ENCODE data around the gene RHOC.
"Not testable (repeated sequence)": the region's sequence is repeated elsewhere in the genome, so short reads cannot be mapped to it uniquely, and the experiment has no call there.

RHOC gene

GRCh38 chr1:112722601-112723510 is 15.9 kb upstream of the RHOC start:
- no peak overlapping the region for H3K4me3 ChIP-seq (replicated peaks; ENCODE audit: low read depth, low read length)
- peak; percentile 75 for DNase-seq (ENCODE audit: low read depth)
- TF ChIP-seq CTCF (IDR thresholded peaks at IDR 0.05; ENCODE audit: low read length, missing control alignments) = no peak

GRCh38 chr1:112721966-112722524 is 15.1 kb upstream of the RHOC start:
- H3K4me3 ChIP-seq (replicated peaks; ENCODE audit: low read depth, low read length) = no peak overlapping the region
- no peak for DNase-seq (ENCODE audit: low read depth)
- TF ChIP-seq CTCF (IDR thresholded peaks at IDR 0.05; ENCODE audit: low read length, missing control alignments) = no peak

- not testable (repeated sequence) for H3K4me3 ChIP-seq (replicated peaks; ENCODE audit: low read depth, low read length); DNase-seq (ENCODE audit: low read depth)
These were observed 14.4 kb upstream of the RHOC start for GRCh38 chr1:112721294-112721693.

- DNase-seq (ENCODE audit: low read depth) = no peak
- no peak for TF ChIP-seq CTCF (IDR thresholded peaks at IDR 0.05; ENCODE audit: low read length, missing control alignments)
- no peak overlapping the region for H3K4me3 ChIP-seq (replicated peaks; ENCODE audit: low read depth, low read length)
These were observed 13.9 kb upstream of the RHOC start for GRCh38 chr1:112720800-112721199.

- H3K4me3 ChIP-seq (replicated peaks; ENCODE audit: low read depth, low read length) = no peak overlapping the region
- no peak for TF ChIP-seq CTCF (IDR thresholded peaks at IDR 0.05; ENCODE audit: low read length, missing control alignments)
- DNase-seq (ENCODE audit: low read depth) = no peak
These were observed 12.8 kb upstream of the RHOC start for GRCh38 chr1:112719706-112720105.

- TF ChIP-seq CTCF (IDR thresholded peaks at IDR 0.05; ENCODE audit: low read length, missing control alignments) = peak; percentile 78
- DNase-seq (ENCODE audit: low read depth) = peak; percentile 66
- H3K4me3 ChIP-seq (replicated peaks; ENCODE audit: low read depth, low read length) = no peak overlapping the region
These were observed 11.9 kb upstream of the RHOC start for GRCh38 chr1:112718691-112719418.

GRCh38 chr1:112717263-112717873 is 10.4 kb upstream of the RHOC start:
- no peak overlapping the region for H3K4me3 ChIP-seq (replicated peaks; ENCODE audit: low read depth, low read length)
- DNase-seq (ENCODE audit: low read depth) = no peak
- no peak for TF ChIP-seq CTCF (IDR thresholded peaks at IDR 0.05; ENCODE audit: low read length, missing control alignments)

All from fibroblast of pulmonary artery (primary cell).